HUES6 (cell line): ENCODE data around the gene GNAQ.
"Not testable (repeated sequence)": the region's sequence is repeated elsewhere in the genome, so short reads cannot be mapped to it uniquely, and the experiment has no call there.

Experiments used
- H3K27ac ChIP-seq: 2 replicates; pipeline ENCODE4 v1.7.0; 2013; ENCODE audit warnings: low read depth, mild to moderate bottlenecking, low read length, inconsistent platforms
- H3K27me3 ChIP-seq: 2 replicates; pipeline ENCODE4 v1.6.1; 2013; ENCODE audit warnings: low read length; ENCODE audit not compliant: control insufficient read depth, insufficient read depth
- H3K36me3 ChIP-seq: 2 replicates; pipeline ENCODE4 v1.6.1; 2013; ENCODE audit warnings: low read length; ENCODE audit not compliant: control insufficient read depth, insufficient read depth
- H3K4me1 ChIP-seq: 2 replicates; pipeline ENCODE4 v1.6.1; 2013; ENCODE audit warnings: low read length; ENCODE audit not compliant: control insufficient read depth, insufficient read depth
- H3K4me3 ChIP-seq: 2 replicates; pipeline ENCODE4 v1.5.1; 2013; ENCODE audit warnings: low read depth, low read length
- H3K9ac ChIP-seq: one replicate; pipeline ENCODE4 v1.6.1; 2013; ENCODE audit warnings: mild to moderate bottlenecking, low read length
- H3K9me3 ChIP-seq: 2 replicates; pipeline ENCODE4 v1.6.1; 2013; ENCODE audit warnings: low read depth, low read length; ENCODE audit not compliant: control insufficient read depth, insufficient read depth

GNAQ gene

DNA sequence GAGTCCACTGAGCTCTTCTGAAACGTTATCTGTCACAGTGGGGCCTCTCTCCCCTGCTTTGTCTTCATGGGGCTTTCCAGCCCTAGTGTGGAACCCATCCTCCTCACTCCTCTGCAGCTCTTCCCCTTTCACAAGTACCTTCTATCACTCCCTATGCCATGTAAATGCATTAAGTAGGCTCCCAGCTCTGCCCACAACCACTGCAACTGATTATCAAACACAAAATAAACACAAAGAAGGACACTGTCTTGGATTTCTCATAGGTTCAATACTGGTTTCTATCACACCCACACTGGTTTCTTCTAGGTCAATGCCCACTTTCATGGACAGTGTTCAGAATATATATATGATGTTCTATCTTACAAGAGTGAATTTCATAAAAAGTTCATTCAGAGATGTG, 139.4 kb downstream of the GNAQ start:
- Histone ChIP-seq H3K9ac (no peak overlapping the region), H3K4me1 (peaks cover 12% of the 10 kb centered on the region), H3K9me3 (no peaks in the 10 kb centered on the region), H3K27ac (no peak overlapping the region), H3K36me3 (0 out of 2 replicates have a peak, but pooled peaks cover 2% of the 10 kb centered on the region), H3K27me3 (no peaks in the 10 kb centered on the region), H3K4me3 (no peak overlapping the region)

- Histone ChIP-seq H3K4me1 (peaks cover 12% of the 10 kb centered on the region), H3K4me3 (no peak overlapping the region), H3K9ac (no peak overlapping the region), H3K27ac (no peak overlapping the region), H3K27me3 (no peaks in the 10 kb centered on the region), H3K36me3 (0 out of 2 replicates have a peak, but pooled peaks cover 2% of the 10 kb centered on the region), H3K9me3 (no peaks in the 10 kb centered on the region)
Observed at GRCh38 chr9:77891128-77891800, 140.3 kb downstream of the GNAQ start.

DNA sequence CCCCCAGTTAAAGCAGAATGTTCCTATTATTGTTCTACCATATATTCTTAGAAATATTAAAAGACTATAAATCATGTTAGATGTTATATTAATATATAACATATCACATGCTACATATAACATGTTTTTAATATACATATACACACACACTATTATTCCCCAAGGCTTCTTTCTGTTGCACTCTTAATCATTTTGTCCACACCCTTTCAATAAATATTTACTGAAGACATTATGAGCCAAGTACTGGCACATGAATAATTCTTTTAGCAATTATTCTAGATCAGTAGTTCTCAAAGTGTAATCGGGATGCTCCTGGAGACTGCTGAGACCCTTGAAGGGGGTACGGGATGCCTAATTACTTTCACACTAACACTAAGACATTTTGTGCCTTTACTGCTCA, 143.9 kb downstream of the GNAQ start:
- no peak overlapping the region for H3K9ac ChIP-seq
- no peak overlapping the region for H3K4me3 ChIP-seq
- H3K9me3 ChIP-seq = no peaks in the 10 kb centered on the region
- H3K27me3 ChIP-seq = no peaks in the 10 kb centered on the region
- no peaks in the 10 kb centered on the region for H3K36me3 ChIP-seq
- H3K27ac ChIP-seq = no peak overlapping the region
- H3K4me1 ChIP-seq = peaks cover 25% of the 10 kb centered on the region

- no peaks in the 10 kb centered on the region for H3K27me3 ChIP-seq
- no peak overlapping the region for H3K9ac ChIP-seq
- no peak overlapping the region for H3K4me3 ChIP-seq
- no peaks in the 10 kb centered on the region for H3K9me3 ChIP-seq
- H3K27ac ChIP-seq = no peak overlapping the region
- H3K4me1 ChIP-seq = peaks cover 18% of the 10 kb centered on the region
- H3K36me3 ChIP-seq = no peaks in the 10 kb centered on the region
Observed at GRCh38 chr9:77885104-77885672, 146.4 kb downstream of the GNAQ start.

GRCh38 chr9:77883846-77884771, 147.5 kb downstream of the GNAQ start:
- no peak overlapping the region for H3K27ac ChIP-seq
- no peaks in the 10 kb centered on the region for H3K36me3 ChIP-seq
- H3K27me3 ChIP-seq = no peaks in the 10 kb centered on the region
- no peak overlapping the region for H3K4me3 ChIP-seq
- no peak overlapping the region for H3K9ac ChIP-seq
- no peaks in the 10 kb centered on the region for H3K9me3 ChIP-seq
- peaks cover 18% of the 10 kb centered on the region for H3K4me1 ChIP-seq

DNA sequence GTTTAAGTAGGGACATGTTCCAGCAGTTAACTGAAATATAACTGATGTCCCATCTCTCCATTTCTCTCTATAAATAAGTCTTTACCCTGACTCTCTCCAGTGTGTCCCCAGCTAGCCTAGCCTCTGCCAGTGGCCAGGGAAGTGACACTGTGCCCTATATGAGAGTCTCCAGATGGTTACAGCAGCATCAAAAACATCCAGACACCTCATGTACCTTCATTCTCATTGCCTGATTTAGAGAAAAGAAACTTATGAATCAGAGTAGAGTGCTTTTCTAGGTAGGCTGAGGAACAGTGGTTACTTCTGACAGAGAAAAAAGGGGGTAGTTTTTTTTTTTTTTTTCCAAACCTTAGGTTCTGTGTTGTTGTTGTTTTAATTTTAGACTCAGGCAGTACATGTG, 148.5 kb downstream of the GNAQ start:
- Histone ChIP-seq H3K9me3 (no peaks in the 10 kb centered on the region), H3K27ac (no peak overlapping the region), H3K4me1 (peaks cover 18% of the 10 kb centered on the region), H3K36me3 (no peaks in the 10 kb centered on the region), H3K4me3 (no peak overlapping the region), H3K27me3 (no peaks in the 10 kb centered on the region), H3K9ac (no peak overlapping the region)

GRCh38 chr9:77882294-77882693, 149.3 kb downstream of the GNAQ start:
- Histone ChIP-seq H3K9me3 (no peaks in the 10 kb centered on the region), H3K36me3 (no peaks in the 10 kb centered on the region), H3K27me3 (no peaks in the 10 kb centered on the region), H3K4me1 (peaks cover 18% of the 10 kb centered on the region), H3K9ac (no peak overlapping the region), H3K27ac (no peak overlapping the region), H3K4me3 (no peak overlapping the region)

DNA sequence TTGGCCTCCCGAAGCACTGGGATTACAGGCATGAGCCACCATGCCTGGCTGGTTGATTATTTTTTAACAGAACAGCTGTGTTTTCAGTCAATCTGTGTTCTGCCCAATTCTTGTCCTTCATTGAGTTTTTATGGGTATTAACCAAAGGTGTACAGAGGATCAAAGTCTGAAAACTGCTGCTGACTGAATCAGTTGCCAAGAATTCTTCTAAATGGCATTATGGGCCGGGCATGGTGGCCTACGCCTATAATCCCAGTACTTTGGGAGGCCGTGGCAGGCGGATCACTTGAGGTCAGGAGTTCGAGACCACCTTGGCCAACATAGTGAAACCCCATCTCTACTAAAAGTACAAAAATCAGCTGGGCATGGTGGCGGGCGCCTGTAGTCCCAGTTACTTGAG, 150.0 kb downstream of the GNAQ start:
- H3K9me3 ChIP-seq, H3K4me3 ChIP-seq, H3K27me3 ChIP-seq, H3K36me3 ChIP-seq, H3K9ac ChIP-seq, H3K27ac ChIP-seq: not testable (repeated sequence)
- H3K4me1 ChIP-seq = peaks cover 18% of the 10 kb centered on the region

DNA sequence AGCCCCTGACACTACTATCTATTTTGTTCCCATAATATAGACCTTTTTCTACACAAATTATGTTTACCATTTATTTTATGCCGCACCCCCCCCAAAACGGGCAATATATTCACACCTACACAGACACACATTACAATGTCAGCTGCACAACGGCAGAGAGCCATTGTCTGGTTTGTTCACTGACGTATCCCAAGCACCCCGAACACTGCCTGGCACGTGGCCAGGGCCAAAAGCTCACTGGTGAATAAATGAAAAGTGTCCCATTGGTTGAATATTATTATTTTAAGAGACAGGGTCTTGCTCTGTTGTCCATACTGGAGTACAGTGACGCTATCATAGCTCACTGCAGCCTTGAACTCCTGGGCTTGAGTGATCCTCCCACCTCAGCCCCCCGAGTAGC, 150.5 kb downstream of the GNAQ start:
- H3K36me3 ChIP-seq = no peaks in the 10 kb centered on the region
- no peaks in the 10 kb centered on the region for H3K27me3 ChIP-seq
- peaks cover 22% of the 10 kb centered on the region for H3K4me1 ChIP-seq
- no peak overlapping the region for H3K4me3 ChIP-seq
- H3K9me3 ChIP-seq = no peaks in the 10 kb centered on the region
- no peak overlapping the region for H3K27ac ChIP-seq
- no peak overlapping the region for H3K9ac ChIP-seq

GRCh38 chr9:77879437-77879943, 152.1 kb downstream of the GNAQ start:
- H3K27ac ChIP-seq = no peak overlapping the region
- H3K4me3 ChIP-seq = no peak overlapping the region
- H3K36me3 ChIP-seq = no peaks in the 10 kb centered on the region
- H3K27me3 ChIP-seq = no peaks in the 10 kb centered on the region
- H3K4me1 ChIP-seq = peaks cover 14% of the 10 kb centered on the region
- no peaks in the 10 kb centered on the region for H3K9me3 ChIP-seq
- no peak overlapping the region for H3K9ac ChIP-seq

- H3K27me3 ChIP-seq, H3K9ac ChIP-seq, H3K9me3 ChIP-seq, H3K36me3 ChIP-seq, H3K27ac ChIP-seq, H3K4me1 ChIP-seq, H3K4me3 ChIP-seq: not testable (repeated sequence)
Observed at GRCh38 chr9:77878793-77879192, 152.8 kb downstream of the GNAQ start.
